ENCODE measurements around the gene RAB35. TPM values are rescaled to one million over a fixed set of nuclear protein-coding genes. Genes with fewer than 3 reads are reported as not detected.

Gene RAB35
- total and polyA plus RNA-seq, 7 donors, result 17.5 to 43.0 (median 24.6) TPM

GRCh38 chr12:120056739-120057138 is 59.8 kb downstream of the RAB35 start:
- TF ChIP-seq POLR2A (IDR thresholded peaks at IDR 0.05), result no peak
- TF ChIP-seq POLR2AphosphoS5 (IDR thresholded peaks at IDR 0.05), result no peak
- TF ChIP-seq EP300 (IDR thresholded peaks at IDR 0.05), result no peak
- TF ChIP-seq CTCF (IDR thresholded peaks at IDR 0.05), result no peak
- Histone ChIP-seq H3K4me3 (no peak overlapping the region), H3K27ac (no peak overlapping the region), H3K9me3 (no peaks in the 10 kb centered on the region), H3K4me1 (no peaks in the 10 kb centered on the region), H3K36me3 (no peaks in the 10 kb centered on the region), H3K27me3 (no peaks in the 10 kb centered on the region)
- intact Hi-C loops (cut with DNase I), result no loop called here
- 80 to 87% methylated on average over 5 of the region's 5 CpGs for WGBS, 2 donors
- DNase-seq, result no peak

- no peaks in the 10 kb centered on the region for H3K36me3 ChIP-seq
- H3K27me3 ChIP-seq, result no peaks in the 10 kb centered on the region
- no peaks in the 10 kb centered on the region for H3K4me1 ChIP-seq
- H3K9me3 ChIP-seq, result no peaks in the 10 kb centered on the region
- no peak for DNase-seq
- 85 to 88% methylated on average over 2 of the region's 2 CpGs for WGBS, 2 donors
- H3K27ac ChIP-seq, result no peak overlapping the region
- no peak for TF ChIP-seq EP300 (IDR thresholded peaks at IDR 0.05)
- TF ChIP-seq CTCF (IDR thresholded peaks at IDR 0.05), result no peak
- TF ChIP-seq POLR2A (IDR thresholded peaks at IDR 0.05), result no peak
- TF ChIP-seq POLR2AphosphoS5 (IDR thresholded peaks at IDR 0.05), result no peak
- H3K4me3 ChIP-seq, result no peak overlapping the region
- intact Hi-C loops (cut with DNase I), result no loop called here
Observed at GRCh38 chr12:120055231-120056000, 61.1 kb downstream of the RAB35 start.

GRCh38 chr12:120054293-120054692 is 62.3 kb downstream of the RAB35 start:
- 92 to 96% methylated on average over 4 of the region's 4 CpGs for WGBS, 2 donors

GRCh38 chr12:120051535-120051934 is 65.0 kb downstream of the RAB35 start:
- Histone ChIP-seq H3K27ac (no peak overlapping the region), H3K9me3 (no peaks in the 10 kb centered on the region), H3K4me3 (no peak overlapping the region), H3K4me1 (no peaks in the 10 kb centered on the region), H3K27me3 (no peaks in the 10 kb centered on the region), H3K36me3 (no peaks in the 10 kb centered on the region)
- WGBS, 2 donors, result 95% methylated on average over 3 of the region's 3 CpGs
- TF ChIP-seq POLR2A (IDR thresholded peaks at IDR 0.05), result no peak
- no peak for DNase-seq
- intact Hi-C loops (cut with DNase I), result no loop called here

More at GRCh38 chr12:120054293-120054692, 62.3 kb downstream of the RAB35 start:
- intact Hi-C loops (cut with DNase I), result no loop called here
- Histone ChIP-seq H3K4me1 (no peaks in the 10 kb centered on the region), H3K9me3 (no peaks in the 10 kb centered on the region), H3K36me3 (no peaks in the 10 kb centered on the region), H3K27me3 (no peaks in the 10 kb centered on the region), H3K27ac (no peak overlapping the region), H3K4me3 (no peak overlapping the region)
- DNase-seq, result no peak
- no peak for TF ChIP-seq POLR2A (IDR thresholded peaks at IDR 0.05)
- TF ChIP-seq EP300 (IDR thresholded peaks at IDR 0.05), result no peak
- no peak for TF ChIP-seq CTCF (IDR thresholded peaks at IDR 0.05)
- no peak for TF ChIP-seq POLR2AphosphoS5 (IDR thresholded peaks at IDR 0.05)

- H3K4me1 ChIP-seq, result no peaks in the 10 kb centered on the region
- no peak overlapping the region for H3K27ac ChIP-seq
- no peak overlapping the region for H3K4me3 ChIP-seq
- DNase-seq, result no peak
- no peaks in the 10 kb centered on the region for H3K36me3 ChIP-seq
- no peak for TF ChIP-seq EP300 (IDR thresholded peaks at IDR 0.05)
- H3K27me3 ChIP-seq, result no peaks in the 10 kb centered on the region
- intact Hi-C loops (cut with DNase I), result no loop called here
- 72 to 84% methylated on average over 6 of the region's 6 CpGs for WGBS, 2 donors
- H3K9me3 ChIP-seq, result no peaks in the 10 kb centered on the region
Observed at GRCh38 chr12:120049426-120049825, 67.1 kb downstream of the RAB35 start.

GRCh38 chr12:120048263-120048662 is 68.3 kb downstream of the RAB35 start:
- DNase-seq, result no peak
- no peaks in the 10 kb centered on the region for H3K9me3 ChIP-seq
- intact Hi-C loops (cut with DNase I), result no loop called here
- no peaks in the 10 kb centered on the region for H3K27me3 ChIP-seq
- no peak overlapping the region for H3K4me3 ChIP-seq
- TF ChIP-seq EP300 (IDR thresholded peaks at IDR 0.05) (no peak), CTCF (IDR thresholded peaks at IDR 0.05) (no peak), POLR2AphosphoS5 (IDR thresholded peaks at IDR 0.05) (no peak), POLR2A (IDR thresholded peaks at IDR 0.05) (no peak)
- no peak overlapping the region for H3K27ac ChIP-seq
- H3K4me1 ChIP-seq, result no peaks in the 10 kb centered on the region
- no peaks in the 10 kb centered on the region for H3K36me3 ChIP-seq

Measured in sigmoid colon (tissue), 7 donors.